HepG2 (cell line): ENCODE results near the gene GPSM1. TPM values are rescaled to one million over a fixed set of nuclear protein-coding genes. Genes with fewer than 3 reads are reported as not detected.

ENCODE experiments used
- DNMT3B ChIP-seq: conservative IDR thresholded peaks from 2 replicates; pipeline ENCODE4 v1.6.1; 2016; ENCODE audit warnings: missing biosample characterization, control low read depth
- ELF4 ChIP-seq: sonication (generic); formaldehyde crosslinking; IDR thresholded peaks from 2 replicates; pipeline ENCODE4 v1.5.0; 2020; ENCODE audit warnings: missing genetic modification reagents, mild to moderate bottlenecking, moderate library complexity, borderline replicate concordance
- FOXK2 ChIP-seq: fragments of 450-650 bp; IDR thresholded peaks from 2 replicates; pipeline ENCODE4 v1.6.1; 2016
- HES4 ChIP-seq: sonication (generic); formaldehyde crosslinking; IDR thresholded peaks from 2 replicates; pipeline ENCODE4 v1.9.0; 2021; ENCODE audit warnings: mild to moderate bottlenecking, missing genetic modification reagents, borderline replicate concordance
- KDM6A ChIP-seq: IDR thresholded peaks from 2 replicates; pipeline ENCODE4 v1.6.1; 2016; ENCODE audit warnings: low read depth
- RAD21 ChIP-seq: fragments of 450-650 bp; formaldehyde crosslinking; IDR thresholded peaks from 2 replicates; pipeline ENCODE4 v1.5.0; 2020; ENCODE audit warnings: mild to moderate bottlenecking
- TEAD2 ChIP-seq: sonication (generic); formaldehyde crosslinking; IDR thresholded peaks from 2 replicates; pipeline ENCODE4 v1.9.0; 2021; ENCODE audit warnings: missing genetic modification reagents
- THAP11 ChIP-seq: IDR thresholded peaks from 2 replicates; pipeline ENCODE4 v1.6.1; 2016; ENCODE audit warnings: missing biosample characterization, missing genetic modification reagents
- YEATS2 ChIP-seq: sonication (generic); formaldehyde crosslinking; IDR thresholded peaks from 2 replicates; pipeline ENCODE4 v1.4.0; 2020; ENCODE audit warnings: missing genetic modification reagents, borderline replicate concordance
- ZBTB20 ChIP-seq: sonication (generic); formaldehyde crosslinking; IDR thresholded peaks from 2 replicates; pipeline ENCODE4 v1.8.1; 2023; ENCODE audit warnings: missing genetic modification reagents, low read depth, mild to moderate bottlenecking, borderline replicate concordance
- ZBTB42 ChIP-seq: sonication (generic); formaldehyde crosslinking; IDR thresholded peaks from 2 replicates; pipeline ENCODE4 v1.5.0; 2020; ENCODE audit warnings: mild to moderate bottlenecking, missing genetic modification reagents
- ZNF570 ChIP-seq: sonication (generic); formaldehyde crosslinking; IDR thresholded peaks from 2 replicates; pipeline ENCODE4 v1.4.0; 2020; ENCODE audit warnings: mild to moderate bottlenecking, missing genetic modification reagents, borderline replicate concordance
- ZSCAN21 ChIP-seq: sonication (generic); formaldehyde crosslinking; IDR thresholded peaks from 2 replicates; pipeline ENCODE4 v1.8.0; 2022; ENCODE audit warnings: mild to moderate bottlenecking, missing genetic modification reagents, moderate library complexity, borderline replicate concordance
- polyA plus RNA-seq, 8 experiments: library from polyadenylated mRNA; depleted of rRNA in 3 of 8; stranded (reverse) in 7 of 8; unstranded in 1 of 8; fragments of >200 nt; fragmentation: Illumina TruSeq in 4 of 8; extraction: Trizol in 4 of 8; gene quantifications; 2 replicates each; pipeline versions ENCODE4 v1.2.1 to v1.2.3, GENCODE V29; 2011 to 2016; ENCODE audit warnings: low read depth in 4 of 8, missing spikeins in 1 of 8, mixed read lengths in 1 of 8; ENCODE audit not compliant: insufficient read depth in 1 of 8
- total RNA-seq, 5 experiments: library from RNA; depleted of rRNA; stranded (reverse); fragments of >200 nt; fragmentation: Illumina TruSeq; extraction: Trizol; gene quantifications; 2 replicates each; pipeline ENCODE4 v1.2.3, GENCODE V29; 2016; ENCODE audit warnings: low read depth in 1 of 5
- TF ChIP-seq, protein P1 (sequence below), 2 experiments: fragments of 450-650 bp in 1 of 2; sonication (generic) in 1 of 2; formaldehyde crosslinking; IDR thresholded peaks; 2 replicates each; pipeline versions ENCODE4 v1.5.0 to v1.8.0; 2020 to 2022; ENCODE audit warnings: mild to moderate bottlenecking in 1 of 2, missing genetic modification reagents in 1 of 2
- TF ChIP-seq, protein P2 (sequence below): sonication (generic); formaldehyde crosslinking; IDR thresholded peaks from 2 replicates; pipeline ENCODE4 v1.4.0; 2020; ENCODE audit warnings: mild to moderate bottlenecking, missing genetic modification reagents
- TF ChIP-seq, protein P3 (sequence below): sonication (generic); formaldehyde crosslinking; IDR thresholded peaks from 2 replicates; pipeline ENCODE4 v1.4.0; 2020; ENCODE audit warnings: missing genetic modification reagents
- TF ChIP-seq, protein P4 (sequence below): sonication (generic); formaldehyde crosslinking; IDR thresholded peaks from 2 replicates; pipeline ENCODE4 v1.4.0; 2020; ENCODE audit warnings: missing genetic modification reagents

GPSM1 gene
- total and polyA plus RNA-seq, 2 of the 13 experiments (the other 11 are each of a cell fraction or from before 2014, with no cell fraction given): 1.0 to 2.4 TPM

DNA sequence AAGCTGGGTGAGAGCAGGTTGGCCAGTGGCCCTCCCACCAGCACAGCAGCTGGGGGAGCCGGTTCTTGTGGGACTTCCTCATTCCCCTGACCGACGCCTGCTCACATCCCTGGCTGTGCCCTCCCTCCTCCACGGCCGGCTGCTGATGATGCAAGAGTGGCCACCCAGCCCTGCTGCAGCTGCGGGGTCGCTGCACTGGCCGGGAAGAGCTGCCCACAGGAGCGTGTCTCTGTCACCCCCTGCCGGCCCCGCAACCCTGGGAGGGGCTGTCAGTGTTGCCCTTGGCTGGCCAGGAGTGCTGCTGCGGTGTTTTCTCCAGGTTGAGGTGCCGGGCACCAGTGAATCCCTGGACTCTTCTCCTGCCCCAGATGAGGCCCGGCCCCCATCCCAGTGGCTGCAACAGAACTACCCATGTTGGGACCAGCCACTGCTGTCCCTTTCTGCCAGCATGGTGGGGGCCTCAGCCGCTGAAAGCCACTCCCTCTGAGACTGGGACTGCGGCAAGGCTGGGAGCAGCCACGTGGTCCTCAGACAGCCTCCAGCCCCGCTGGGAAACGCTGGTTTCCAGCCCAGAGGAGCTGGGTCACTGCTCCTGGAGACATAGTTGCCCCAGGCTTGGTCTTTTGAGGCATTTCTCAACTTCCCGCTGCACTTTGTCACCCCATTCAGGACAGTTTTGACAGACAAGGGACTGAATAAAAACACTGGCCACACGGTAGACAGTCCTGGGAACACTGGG, 45.4 kb downstream of the GPSM1 start (continued):
- TF ChIP-seq, protein P1, sequence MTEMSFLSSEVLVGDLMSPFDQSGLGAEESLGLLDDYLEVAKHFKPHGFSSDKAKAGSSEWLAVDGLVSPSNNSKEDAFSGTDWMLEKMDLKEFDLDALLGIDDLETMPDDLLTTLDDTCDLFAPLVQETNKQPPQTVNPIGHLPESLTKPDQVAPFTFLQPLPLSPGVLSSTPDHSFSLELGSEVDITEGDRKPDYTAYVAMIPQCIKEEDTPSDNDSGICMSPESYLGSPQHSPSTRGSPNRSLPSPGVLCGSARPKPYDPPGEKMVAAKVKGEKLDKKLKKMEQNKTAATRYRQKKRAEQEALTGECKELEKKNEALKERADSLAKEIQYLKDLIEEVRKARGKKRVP (CRISPR knock-in tag; IDR thresholded peaks at IDR 0.05): peak in 1 of 2 experiments; percentile 98; a peak in 2 of 4 replicates
- TF ChIP-seq TEAD2 (CRISPR knock-in tag): 0 out of 2 replicates have a peak, but pooled peaks have one; percentile 44
- TF ChIP-seq ZNF570 (CRISPR knock-in tag): no peak
- TF ChIP-seq DNMT3B: no peak
- no peak for TF ChIP-seq KDM6A
- peak; percentile 27; the same call in 1 of the 2 replicates for TF ChIP-seq YEATS2 (CRISPR knock-in tag)
- TF ChIP-seq, protein P2, sequence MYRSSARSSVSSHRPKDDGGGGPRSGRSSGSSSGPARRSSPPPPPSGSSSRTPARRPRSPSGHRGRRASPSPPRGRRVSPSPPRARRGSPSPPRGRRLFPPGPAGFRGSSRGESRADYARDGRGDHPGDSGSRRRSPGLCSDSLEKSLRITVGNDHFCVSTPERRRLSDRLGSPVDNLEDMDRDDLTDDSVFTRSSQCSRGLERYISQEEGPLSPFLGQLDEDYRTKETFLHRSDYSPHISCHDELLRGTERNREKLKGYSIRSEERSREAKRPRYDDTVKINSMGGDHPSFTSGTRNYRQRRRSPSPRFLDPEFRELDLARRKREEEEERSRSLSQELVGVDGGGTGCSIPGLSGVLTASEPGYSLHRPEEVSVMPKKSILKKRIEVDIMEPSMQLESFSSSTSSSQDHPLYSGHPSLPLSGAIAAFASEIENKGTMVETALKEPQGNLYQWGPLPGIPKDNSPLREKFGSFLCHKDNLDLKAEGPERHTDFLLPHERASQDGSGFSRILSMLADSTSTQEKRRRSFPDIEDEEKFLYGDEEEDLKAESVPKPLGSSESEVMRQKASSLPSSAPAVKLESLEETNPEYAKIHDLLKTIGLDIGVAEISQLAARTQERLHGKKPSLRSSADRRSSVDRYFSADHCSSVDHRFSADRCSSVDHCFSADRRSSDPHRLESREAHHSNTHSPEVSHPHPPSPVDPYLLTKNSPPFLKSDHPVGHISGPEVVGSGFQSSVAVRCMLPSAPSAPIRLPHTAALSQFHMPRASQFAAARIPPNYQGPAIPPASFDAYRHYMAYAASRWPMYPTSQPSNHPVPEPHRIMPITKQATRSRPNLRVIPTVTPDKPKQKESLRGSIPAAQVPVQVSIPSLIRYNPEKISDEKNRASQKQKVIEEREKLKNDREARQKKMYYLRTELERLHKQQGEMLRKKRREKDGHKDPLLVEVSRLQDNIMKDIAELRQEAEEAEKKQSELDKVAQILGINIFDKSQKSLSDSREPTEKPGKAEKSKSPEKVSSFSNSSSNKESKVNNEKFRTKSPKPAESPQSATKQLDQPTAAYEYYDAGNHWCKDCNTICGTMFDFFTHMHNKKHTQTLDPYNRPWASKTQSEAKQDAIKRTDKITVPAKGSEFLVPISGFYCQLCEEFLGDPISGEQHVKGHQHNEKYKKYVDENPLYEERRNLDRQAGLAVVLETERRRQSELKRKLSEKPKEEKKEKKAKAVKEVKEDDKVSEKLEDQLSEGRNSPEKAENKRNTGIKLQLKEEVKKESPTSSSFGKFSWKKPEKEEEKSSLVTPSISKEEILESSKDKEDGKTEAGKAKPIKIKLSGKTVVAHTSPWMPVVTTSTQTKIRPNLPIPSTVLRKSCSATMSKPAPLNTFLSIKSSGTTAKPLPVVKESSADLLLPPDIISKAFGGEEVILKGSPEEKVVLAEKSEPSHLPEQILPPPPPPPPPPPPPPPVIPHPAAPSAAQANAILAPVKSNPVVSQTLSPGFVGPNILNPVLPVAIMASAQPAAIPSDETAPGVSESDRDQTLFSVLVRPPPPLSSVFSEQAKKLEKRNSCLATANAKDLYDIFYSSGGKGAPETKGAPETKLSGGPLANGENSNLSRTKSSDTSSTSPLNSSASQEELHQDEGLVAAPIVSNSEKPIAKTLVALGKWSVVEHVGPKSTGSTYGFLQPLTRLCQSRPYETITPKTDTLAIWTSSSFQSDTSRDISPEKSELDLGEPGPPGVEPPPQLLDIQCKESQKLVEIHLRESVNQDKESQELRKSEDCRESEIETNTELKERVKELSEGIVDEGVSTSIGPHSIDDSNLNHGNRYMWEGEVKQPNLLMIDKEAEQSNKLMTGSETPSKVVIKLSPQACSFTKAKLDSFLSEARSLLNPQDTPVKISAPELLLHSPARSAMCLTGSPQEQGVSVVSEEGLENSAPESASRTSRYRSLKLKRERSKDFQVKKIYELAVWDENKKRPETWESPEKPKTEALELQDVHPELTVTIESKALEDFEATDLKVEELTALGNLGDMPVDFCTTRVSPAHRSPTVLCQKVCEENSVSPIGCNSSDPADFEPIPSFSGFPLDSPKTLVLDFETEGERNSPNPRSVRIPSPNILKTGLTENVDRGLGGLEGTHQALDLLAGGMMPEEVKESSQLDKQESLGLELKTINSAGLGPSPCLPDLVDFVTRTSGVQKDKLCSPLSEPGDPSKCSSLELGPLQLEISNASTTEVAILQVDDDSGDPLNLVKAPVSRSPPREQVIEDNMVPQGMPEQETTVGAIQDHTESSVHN (CRISPR knock-in tag): peak; percentile 94; the same call in 1 of the 2 replicates
- peak; percentile 18; the same call in 1 of the 2 replicates for TF ChIP-seq ZSCAN21 (CRISPR knock-in tag)
- TF ChIP-seq RAD21 (CRISPR knock-in tag): peak; percentile 90
- no peak for TF ChIP-seq ZBTB20 (CRISPR knock-in tag)
- peak; percentile 70 for TF ChIP-seq THAP11 (CRISPR knock-in tag)
- no peak for TF ChIP-seq ELF4
- no peak for TF ChIP-seq ZBTB42 (CRISPR knock-in tag)
- no peak for TF ChIP-seq HES4 (CRISPR knock-in tag)
- TF ChIP-seq, protein P3, sequence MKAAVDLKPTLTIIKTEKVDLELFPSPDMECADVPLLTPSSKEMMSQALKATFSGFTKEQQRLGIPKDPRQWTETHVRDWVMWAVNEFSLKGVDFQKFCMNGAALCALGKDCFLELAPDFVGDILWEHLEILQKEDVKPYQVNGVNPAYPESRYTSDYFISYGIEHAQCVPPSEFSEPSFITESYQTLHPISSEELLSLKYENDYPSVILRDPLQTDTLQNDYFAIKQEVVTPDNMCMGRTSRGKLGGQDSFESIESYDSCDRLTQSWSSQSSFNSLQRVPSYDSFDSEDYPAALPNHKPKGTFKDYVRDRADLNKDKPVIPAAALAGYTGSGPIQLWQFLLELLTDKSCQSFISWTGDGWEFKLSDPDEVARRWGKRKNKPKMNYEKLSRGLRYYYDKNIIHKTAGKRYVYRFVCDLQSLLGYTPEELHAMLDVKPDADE (CRISPR knock-in tag): no peak
- TF ChIP-seq, protein P4, sequence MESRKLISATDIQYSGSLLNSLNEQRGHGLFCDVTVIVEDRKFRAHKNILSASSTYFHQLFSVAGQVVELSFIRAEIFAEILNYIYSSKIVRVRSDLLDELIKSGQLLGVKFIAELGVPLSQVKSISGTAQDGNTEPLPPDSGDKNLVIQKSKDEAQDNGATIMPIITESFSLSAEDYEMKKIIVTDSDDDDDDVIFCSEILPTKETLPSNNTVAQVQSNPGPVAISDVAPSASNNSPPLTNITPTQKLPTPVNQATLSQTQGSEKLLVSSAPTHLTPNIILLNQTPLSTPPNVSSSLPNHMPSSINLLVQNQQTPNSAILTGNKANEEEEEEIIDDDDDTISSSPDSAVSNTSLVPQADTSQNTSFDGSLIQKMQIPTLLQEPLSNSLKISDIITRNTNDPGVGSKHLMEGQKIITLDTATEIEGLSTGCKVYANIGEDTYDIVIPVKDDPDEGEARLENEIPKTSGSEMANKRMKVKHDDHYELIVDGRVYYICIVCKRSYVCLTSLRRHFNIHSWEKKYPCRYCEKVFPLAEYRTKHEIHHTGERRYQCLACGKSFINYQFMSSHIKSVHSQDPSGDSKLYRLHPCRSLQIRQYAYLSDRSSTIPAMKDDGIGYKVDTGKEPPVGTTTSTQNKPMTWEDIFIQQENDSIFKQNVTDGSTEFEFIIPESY: peak; percentile 46; the same call in 1 of the 2 replicates
- no peak for TF ChIP-seq FOXK2
